TTC549 (cell line): ENCODE measurements around the gene ZFAND2A.
"Not testable (repeated sequence)": the region's sequence is repeated elsewhere in the genome, so short reads cannot be mapped to it uniquely, and the experiment has no call there.

ENCODE experiments used
- FAIRE-seq: peaks from 2 replicates; lab custom pipeline; 2012; peaks lifted over from hg19 to GRCh38; lab: Jason Lieb, UNC

The ZFAND2A gene

GRCh38 chr7:1159891-1160669 lies at the start of gene ZFAND2A:
Gene ZFAND2A (minus strand): TSS chr7:1160196. CDS start chr7:1158212, 1,984 bp downstream.
- no peak for FAIRE-seq

GRCh38 chr7:1209097-1209496 lies 49.1 kb upstream of the ZFAND2A start:
- FAIRE-seq, result no peak

- not testable (repeated sequence) for FAIRE-seq
These were observed 45.7 kb upstream of the ZFAND2A start for GRCh38 chr7:1205742-1206141.

GRCh38 chr7:1204460-1205140 lies 44.6 kb upstream of the ZFAND2A start:
- FAIRE-seq, result no peak

- not testable (repeated sequence) for FAIRE-seq
These were observed 42.9 kb upstream of the ZFAND2A start for GRCh38 chr7:1202914-1203313.

- FAIRE-seq, result no peak
These were observed 41.9 kb upstream of the ZFAND2A start for GRCh38 chr7:1201916-1202315.

GRCh38 chr7:1200045-1200444 lies 40.0 kb upstream of the ZFAND2A start:
- FAIRE-seq, result no peak

GRCh38 chr7:1197997-1198625 lies 38.1 kb upstream of the ZFAND2A start:
- no peak for FAIRE-seq

- no peak for FAIRE-seq
These were observed 37.0 kb upstream of the ZFAND2A start for GRCh38 chr7:1196950-1197349.

GRCh38 chr7:1196441-1196840 lies 36.4 kb upstream of the ZFAND2A start:
- not testable (repeated sequence) for FAIRE-seq

- FAIRE-seq, result no peak
These were observed 33.8 kb upstream of the ZFAND2A start for GRCh38 chr7:1193593-1194424.

GRCh38 chr7:1192171-1192676 lies 32.2 kb upstream of the ZFAND2A start:
- no peak for FAIRE-seq

- no peak for FAIRE-seq
These were observed 30.2 kb upstream of the ZFAND2A start for GRCh38 chr7:1189986-1190772.

GRCh38 chr7:1188720-1189294 lies 28.8 kb upstream of the ZFAND2A start:
- FAIRE-seq, result no peak

GRCh38 chr7:1187127-1187526 lies 27.1 kb upstream of the ZFAND2A start:
- no peak for FAIRE-seq

- no peak for FAIRE-seq
These were observed 21.6 kb upstream of the ZFAND2A start for GRCh38 chr7:1181640-1182039.

- FAIRE-seq, result no peak
These were observed 21.0 kb upstream of the ZFAND2A start for GRCh38 chr7:1181031-1181430.

- no peak for FAIRE-seq
These were observed 16.9 kb upstream of the ZFAND2A start for GRCh38 chr7:1176891-1177373.

GRCh38 chr7:1175967-1176851 lies 16.2 kb upstream of the ZFAND2A start:
- no peak for FAIRE-seq

GRCh38 chr7:1175597-1175966 lies 15.6 kb upstream of the ZFAND2A start:
- FAIRE-seq, result no peak
